ENCODE results near the gene FBLN1. TPM values are rescaled to one million over a fixed set of nuclear protein-coding genes. Genes with fewer than 3 reads are reported as not detected.

FBLN1 gene
- polyA plus RNA-seq, 3 donors: 0.03 to 0.17 TPM; not detected in 1

DNA sequence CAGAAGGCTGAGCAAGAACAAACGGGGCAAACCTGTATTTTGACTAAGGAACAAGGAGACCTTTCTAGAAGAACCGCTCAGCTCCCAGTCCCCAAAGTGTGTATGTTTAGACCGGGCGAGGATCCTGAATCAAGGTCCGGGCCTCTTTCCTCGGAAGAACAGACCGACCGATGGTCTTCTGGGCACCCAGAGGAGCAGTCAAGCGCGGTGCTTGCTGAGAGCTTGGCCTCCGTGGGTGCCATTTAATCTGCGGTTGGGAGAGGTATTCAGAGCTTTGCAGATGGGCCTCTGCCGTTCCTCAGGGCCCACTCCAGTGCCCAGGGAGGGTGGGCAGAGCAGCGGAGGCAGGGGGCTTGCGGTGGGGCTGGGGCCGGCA is 142.5 kb downstream of the FBLN1 start:
- no peak overlapping the region for H3K27ac ChIP-seq (ENCODE audit: low read depth in 1 of 2, low read length in 2 of 2)
- H3K36me3 ChIP-seq (replicated peaks in 1 of 2; ENCODE audit: control insufficient read depth in 1 of 2, insufficient read depth in 2 of 2, low read length in 2 of 2): no peaks in the 10 kb centered on the region
- H3K9me3 Mint-ChIP-seq: peaks cover 0 to 3% (median 0%) of the 10 kb centered on the region in 7 donors
- peak overlapping the region in 1 of 2 donors; percentile 80 for H3K4me3 Mint-ChIP-seq
- WGBS (ENCODE audit: insufficient coverage): 38% methylated on average over 16 of the region's 16 CpGs
- no peak overlapping the region for H3K9ac ChIP-seq (ENCODE audit: insufficient read depth, low read length, poor library complexity, severe bottlenecking)
- peaks cover 17% of the 10 kb centered on the region for H3K4me1 Mint-ChIP-seq
- TF ChIP-seq, protein P1, sequence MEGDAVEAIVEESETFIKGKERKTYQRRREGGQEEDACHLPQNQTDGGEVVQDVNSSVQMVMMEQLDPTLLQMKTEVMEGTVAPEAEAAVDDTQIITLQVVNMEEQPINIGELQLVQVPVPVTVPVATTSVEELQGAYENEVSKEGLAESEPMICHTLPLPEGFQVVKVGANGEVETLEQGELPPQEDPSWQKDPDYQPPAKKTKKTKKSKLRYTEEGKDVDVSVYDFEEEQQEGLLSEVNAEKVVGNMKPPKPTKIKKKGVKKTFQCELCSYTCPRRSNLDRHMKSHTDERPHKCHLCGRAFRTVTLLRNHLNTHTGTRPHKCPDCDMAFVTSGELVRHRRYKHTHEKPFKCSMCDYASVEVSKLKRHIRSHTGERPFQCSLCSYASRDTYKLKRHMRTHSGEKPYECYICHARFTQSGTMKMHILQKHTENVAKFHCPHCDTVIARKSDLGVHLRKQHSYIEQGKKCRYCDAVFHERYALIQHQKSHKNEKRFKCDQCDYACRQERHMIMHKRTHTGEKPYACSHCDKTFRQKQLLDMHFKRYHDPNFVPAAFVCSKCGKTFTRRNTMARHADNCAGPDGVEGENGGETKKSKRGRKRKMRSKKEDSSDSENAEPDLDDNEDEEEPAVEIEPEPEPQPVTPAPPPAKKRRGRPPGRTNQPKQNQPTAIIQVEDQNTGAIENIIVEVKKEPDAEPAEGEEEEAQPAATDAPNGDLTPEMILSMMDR (IDR thresholded peaks at IDR 0.05): no peak
- no peaks in the 10 kb centered on the region for H4K20me1 ChIP-seq (ENCODE audit: insufficient read depth, low read length)
- peak overlapping the region; percentile 66 for H2AFZ ChIP-seq (ENCODE audit: insufficient read depth, low read depth, low read length, poor library complexity, severe bottlenecking)
- peaks cover 48 to 76% (median 71%) of the 10 kb centered on the region in 3 donors for H3K27me3 Mint-ChIP-seq (ENCODE audit: low read depth in 3 of 3)
- no peaks in the 10 kb centered on the region for H3K79me2 ChIP-seq (ENCODE audit: insufficient read depth, low read length)
- DNase-seq: no peak
- H3K27me3 ChIP-seq (ENCODE audit: control insufficient read depth in 2 of 2, insufficient read depth in 2 of 2, low read length in 2 of 2): peaks cover 4 to 48% of the 10 kb centered on the region in 2 donors
- H3K4me3 ChIP-seq (replicated peaks in 1 of 3; ENCODE audit: low read depth in 2 of 3, low read length in 3 of 3): no peak overlapping the region
- peak overlapping the region; percentile 37 for H3K4me2 ChIP-seq (replicated peaks; ENCODE audit: extremely low read depth, low read length, poor library complexity, severe bottlenecking)
- intact Hi-C loops (cut with micrococcal nuclease): loop anchor here (5.0 to 10.0 kb wide), 2 partner anchors 68 to 470 kb away; no protein-coding TSS in a partner anchor
- peaks cover 6 to 12% of the 10 kb centered on the region in 2 donors for H3K4me1 ChIP-seq (ENCODE audit: control insufficient read depth in 1 of 2, insufficient read depth in 2 of 2, low read length in 2 of 2)
- H3K36me3 Mint-ChIP-seq: no peaks in the 10 kb centered on the region
- peak overlapping the region in 1 of 7 donors; percentile 47 for H3K27ac Mint-ChIP-seq
- H3K9me3 ChIP-seq (replicated peaks in 1 of 2; ENCODE audit: control insufficient read depth in 1 of 2, insufficient read depth in 1 of 2, low read length in 2 of 2): peaks cover 0 to 2% of the 10 kb centered on the region in 2 donors

DNA sequence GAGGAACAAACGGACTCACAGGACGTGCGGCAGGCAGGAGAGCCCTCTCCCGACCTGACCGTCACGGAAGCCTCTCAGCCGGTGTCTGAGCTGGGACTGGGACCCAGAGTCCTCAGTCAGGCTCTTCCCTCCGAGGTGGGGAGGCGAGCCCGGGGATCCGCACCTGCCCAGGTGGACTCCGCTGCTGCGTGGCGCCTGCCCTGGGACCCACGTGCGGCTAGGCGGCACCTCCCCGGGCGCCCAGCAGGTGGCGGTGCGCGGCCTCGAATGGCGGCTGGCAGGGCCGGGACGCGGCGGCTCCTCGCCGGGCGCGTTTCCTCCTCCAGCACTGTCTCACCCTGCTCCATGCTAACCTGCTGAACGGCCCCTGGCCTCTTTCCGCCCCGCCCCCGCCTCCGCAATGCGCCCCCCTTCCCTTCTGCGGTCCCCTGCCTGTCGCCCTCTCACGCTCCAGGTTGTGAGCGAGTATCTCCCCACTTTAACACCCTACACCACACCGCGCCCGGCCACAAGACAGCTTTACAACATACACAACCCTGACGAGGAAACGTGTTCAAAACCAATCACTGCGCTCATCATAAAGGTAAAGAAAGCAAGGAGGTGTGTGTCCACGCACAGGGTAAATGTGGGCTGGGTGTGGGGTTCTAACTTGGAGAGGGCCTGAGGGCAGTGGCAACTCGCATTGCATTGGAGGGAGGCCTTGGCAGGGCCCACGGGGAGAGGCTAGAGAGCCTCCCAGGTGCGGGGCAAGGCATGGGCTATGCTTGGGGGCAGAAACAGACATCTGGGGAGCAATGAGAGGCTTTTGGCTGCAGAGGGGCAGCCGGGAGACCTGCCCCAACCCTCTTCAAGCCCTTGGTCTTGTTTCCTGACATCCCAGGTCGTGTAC is 143.1 kb downstream of the FBLN1 start:
- peak overlapping the region; percentile 37 for H3K4me2 ChIP-seq (replicated peaks; ENCODE audit: extremely low read depth, low read length, poor library complexity, severe bottlenecking)
- H3K4me3 ChIP-seq (replicated peaks in 1 of 3; ENCODE audit: low read depth in 2 of 3, low read length in 3 of 3): no peak overlapping the region
- H3K4me1 ChIP-seq (ENCODE audit: control insufficient read depth in 1 of 2, insufficient read depth in 2 of 2, low read length in 2 of 2): peaks cover 5 to 8% of the 10 kb centered on the region in 2 donors
- H2AFZ ChIP-seq (ENCODE audit: insufficient read depth, low read depth, low read length, poor library complexity, severe bottlenecking): peak overlapping the region; percentile 66
- no peaks in the 10 kb centered on the region for H4K20me1 ChIP-seq (ENCODE audit: insufficient read depth, low read length)
- no peaks in the 10 kb centered on the region for H3K79me2 ChIP-seq (ENCODE audit: insufficient read depth, low read length)
- Mint-ChIP-seq H3K4me3 (peak overlapping the region in 1 of 2 donors; percentile 80), H3K27ac (no peak overlapping the region), H3K36me3 (no peaks in the 10 kb centered on the region), H3K27me3 (ENCODE audit: low read depth in 3 of 3) (peaks cover 46 to 72% (median 68%) of the 10 kb centered on the region in 3 donors), H3K4me1 (peaks cover 13% of the 10 kb centered on the region), H3K9me3 (peaks cover 0 to 3% (median 0%) of the 10 kb centered on the region in 7 donors)
- H3K9ac ChIP-seq (ENCODE audit: insufficient read depth, low read length, poor library complexity, severe bottlenecking): no peak overlapping the region
- H3K27me3 ChIP-seq (ENCODE audit: control insufficient read depth in 2 of 2, insufficient read depth in 2 of 2, low read length in 2 of 2): peaks cover 4 to 48% of the 10 kb centered on the region in 2 donors
- peaks cover 0 to 2% of the 10 kb centered on the region in 2 donors for H3K9me3 ChIP-seq (replicated peaks in 1 of 2; ENCODE audit: control insufficient read depth in 1 of 2, insufficient read depth in 1 of 2, low read length in 2 of 2)
- 13% methylated on average over 50 of the region's 54 CpGs for WGBS (ENCODE audit: insufficient coverage)
- intact Hi-C loops (cut with micrococcal nuclease): loop anchor here (2.0 to 10.0 kb wide), 3 partner anchors 68 to 471 kb away; no protein-coding TSS in a partner anchor
- no peaks in the 10 kb centered on the region for H3K36me3 ChIP-seq (replicated peaks in 1 of 2; ENCODE audit: control insufficient read depth in 1 of 2, insufficient read depth in 2 of 2, low read length in 2 of 2)
- no peak overlapping the region for H3K27ac ChIP-seq (ENCODE audit: low read depth in 1 of 2, low read length in 2 of 2)
- TF ChIP-seq, protein P1 (IDR thresholded peaks at IDR 0.05): peak; percentile 98
- peak; percentile 35 to 59 (median 59) for DNase-seq

Data from CD14-positive monocyte (primary cell).